Trophoblast cell (in vitro differentiated cells and primary cell): ENCODE measurements around the gene PAX5.

Experiments
- DNase-seq, 2 donors: peaks; one replicate each; pipeline ENCODE4 v3.0.0-alpha.2; 2016
- H2AFZ ChIP-seq: 2 replicates; pipeline ENCODE4 v1.6.1; 2013; ENCODE audit warnings: low read length, moderate library complexity, mild to moderate bottlenecking; ENCODE audit not compliant: insufficient read depth, poor library complexity
- H2AK5ac ChIP-seq: 2 replicates; pipeline ENCODE4 v1.6.1; 2013; ENCODE audit warnings: mild to moderate bottlenecking, low read length
- H2BK120ac ChIP-seq: 2 replicates; pipeline ENCODE4 v1.6.1; 2013; ENCODE audit warnings: low read length, mild to moderate bottlenecking, moderate library complexity; ENCODE audit not compliant: insufficient read depth, poor library complexity
- H2BK12ac ChIP-seq: 2 replicates; pipeline ENCODE4 v1.6.1; 2013; ENCODE audit warnings: mild to moderate bottlenecking, low read length, moderate library complexity
- H2BK5ac ChIP-seq: 2 replicates; pipeline ENCODE4 v1.6.1; 2013; ENCODE audit warnings: low read length, low read depth, moderate library complexity, mild to moderate bottlenecking; ENCODE audit not compliant: poor library complexity
- H3K14ac ChIP-seq: 2 replicates; pipeline ENCODE4 v1.6.1; 2013; ENCODE audit warnings: mild to moderate bottlenecking, low read length
- H3K18ac ChIP-seq: 2 replicates; pipeline ENCODE4 v1.6.1; 2013; ENCODE audit warnings: mild to moderate bottlenecking, low read length
- H3K23ac ChIP-seq: 2 replicates; pipeline ENCODE4 v1.6.1; 2013; ENCODE audit warnings: low read length
- H3K27ac ChIP-seq: 2 replicates; pipeline ENCODE4 v1.5.1; 2013; ENCODE audit warnings: low read depth, mild to moderate bottlenecking, inconsistent platforms, low read length, moderate library complexity
- H3K27me3 ChIP-seq: 2 replicates; pipeline ENCODE4 v1.6.1; 2013; ENCODE audit warnings: inconsistent platforms, mild to moderate bottlenecking, low read length, moderate library complexity; ENCODE audit not compliant: insufficient read depth
- H3K36me3 ChIP-seq, 2 experiments: 1 replicate in 1 of 2; 2 replicates in 1 of 2; pipeline ENCODE4 v1.6.1; 2013; ENCODE audit warnings: low read length in 2 of 2, mild to moderate bottlenecking in 2 of 2, moderate library complexity in 1 of 2; ENCODE audit not compliant: insufficient read depth in 2 of 2, control insufficient read depth in 1 of 2
- H3K4ac ChIP-seq: 2 replicates; pipeline ENCODE4 v1.6.1; 2013; ENCODE audit warnings: low read depth, mild to moderate bottlenecking, low read length, moderate library complexity
- H3K4me1 ChIP-seq, 2 experiments: 1 replicate in 1 of 2; 2 replicates in 1 of 2; pipeline ENCODE4 v1.6.1; 2013; ENCODE audit warnings: low read length in 2 of 2, mild to moderate bottlenecking in 2 of 2, moderate library complexity in 1 of 2; ENCODE audit not compliant: insufficient read depth in 2 of 2, control insufficient read depth in 1 of 2
- H3K4me2 ChIP-seq: 2 replicates; pipeline ENCODE4 v1.6.1; 2013; ENCODE audit warnings: inconsistent platforms, mild to moderate bottlenecking, low read length, moderate library complexity
- H3K4me3 ChIP-seq: 2 replicates; pipeline ENCODE4 v1.5.1; 2013; ENCODE audit warnings: mild to moderate bottlenecking, low read depth, low read length, inconsistent platforms
- H3K79me1 ChIP-seq: one replicate; pipeline ENCODE4 v1.6.1; 2013; ENCODE audit warnings: low read length
- H3K79me2 ChIP-seq: 2 replicates; pipeline ENCODE4 v1.6.1; 2013; ENCODE audit warnings: low read length, mild to moderate bottlenecking; ENCODE audit not compliant: control insufficient read depth, insufficient read depth, poor library complexity
- H3K9ac ChIP-seq: 2 replicates; pipeline ENCODE4 v1.6.1; 2013; ENCODE audit warnings: mild to moderate bottlenecking, low read length
- H3K9me3 ChIP-seq: 2 replicates; pipeline ENCODE4 v1.6.1; 2013; ENCODE audit warnings: low read depth, mild to moderate bottlenecking, control low read depth, inconsistent platforms, low read length; ENCODE audit not compliant: insufficient read depth
- H4K12ac ChIP-seq: 2 replicates; pipeline ENCODE4 v1.6.1; 2013; ENCODE audit warnings: low read depth, mild to moderate bottlenecking, low read length, moderate library complexity
- H4K8ac ChIP-seq: 2 replicates; pipeline ENCODE4 v1.6.1; 2013; ENCODE audit warnings: low read depth, mild to moderate bottlenecking, low read length, moderate library complexity
- H4K91ac ChIP-seq: one replicate; pipeline ENCODE4 v1.6.1; 2013; ENCODE audit warnings: low read depth, mild to moderate bottlenecking, low read length, moderate library complexity
- WGBS: extraction: QIAGEN DNeasy Blood & Tissue Kit; methylation state at CpG from one replicate; pipeline ENCODE4 v1.1.7; 2013; ENCODE audit warnings: missing lambda C conversion rate; ENCODE audit not compliant: insufficient read length, insufficient coverage; ENCODE audit errors: extremely low coverage; 5-methylcytosine and 5-hydroxymethylcytosine counted together

PAX5 gene

GRCh38 chr9:36828611-36829013 is 205.5 kb downstream of the PAX5 start:
- H3K4me2 ChIP-seq, result no peak overlapping the region
- H4K12ac ChIP-seq, result no peak overlapping the region
- H2AFZ ChIP-seq, result no peak overlapping the region
- H3K4me3 ChIP-seq, result no peak overlapping the region
- no peaks in the 10 kb centered on the region for H3K79me1 ChIP-seq
- no peak overlapping the region for H2AK5ac ChIP-seq
- no peak for DNase-seq
- peaks cover 3% of the 10 kb centered on the region for H3K9me3 ChIP-seq
- H3K4ac ChIP-seq, result no peak overlapping the region
- H3K27me3 ChIP-seq, result no peaks in the 10 kb centered on the region
- no peak overlapping the region for H3K23ac ChIP-seq
- no CpG with 5 or more reads among the region's 7 CpGs for WGBS
- no peaks in the 10 kb centered on the region for H3K79me2 ChIP-seq
- H2BK12ac ChIP-seq, result no peak overlapping the region
- H2BK5ac ChIP-seq, result no peak overlapping the region
- H4K91ac ChIP-seq, result no peak overlapping the region
- no peak overlapping the region for H3K9ac ChIP-seq
- no peak overlapping the region for H3K18ac ChIP-seq
- H3K27ac ChIP-seq, result no peak overlapping the region
- no peak overlapping the region for H2BK120ac ChIP-seq
- H3K14ac ChIP-seq, result no peak overlapping the region
- H3K36me3 ChIP-seq, result no peaks in the 10 kb centered on the region
- H3K4me1 ChIP-seq, result no peaks in the 10 kb centered on the region
- no peak overlapping the region for H4K8ac ChIP-seq

DNA sequence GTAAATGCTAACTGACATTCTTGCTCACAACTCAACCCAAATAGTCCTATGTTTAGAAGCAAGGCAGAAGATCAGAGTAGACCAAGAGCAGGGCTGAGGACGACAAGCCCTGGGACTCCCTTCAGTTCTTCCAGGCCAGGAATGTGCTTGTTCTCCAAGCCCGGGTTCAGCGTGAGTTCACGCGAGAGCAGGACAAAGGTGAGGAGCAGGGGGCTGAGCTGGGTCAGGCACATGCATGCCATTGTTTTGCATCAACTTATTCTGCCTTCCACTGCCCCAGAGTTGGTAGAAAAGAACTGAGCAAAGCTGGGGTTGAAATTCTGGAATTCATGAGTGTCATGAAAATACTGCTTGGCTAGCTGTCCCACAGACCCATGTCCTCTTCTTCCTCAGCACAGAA is 206.5 kb downstream of the PAX5 start:
- Histone ChIP-seq H3K9ac (no peak overlapping the region), H4K8ac (no peak overlapping the region), H4K12ac (no peak overlapping the region), H3K14ac (no peak overlapping the region), H4K91ac (no peak overlapping the region), H3K79me1 (no peaks in the 10 kb centered on the region), H3K27ac (no peak overlapping the region), H3K23ac (no peak overlapping the region), H3K18ac (no peak overlapping the region), H3K4me3 (no peak overlapping the region), H3K4ac (no peak overlapping the region), H2BK12ac (no peak overlapping the region), H3K36me3 (no peaks in the 10 kb centered on the region), H2AK5ac (no peak overlapping the region), H3K4me2 (no peak overlapping the region), H3K4me1 (no peaks in the 10 kb centered on the region), H2BK5ac (no peak overlapping the region), H2AFZ (no peak overlapping the region), H3K27me3 (no peaks in the 10 kb centered on the region), H3K9me3 (peaks cover 2% of the 10 kb centered on the region), H3K79me2 (no peaks in the 10 kb centered on the region), H2BK120ac (no peak overlapping the region)
- WGBS, result no CpG with 5 or more reads among the region's 5 CpGs
- no peak for DNase-seq

- no CpG with 5 or more reads among the region's 4 CpGs for WGBS
- Histone ChIP-seq H2BK12ac (no peak overlapping the region), H4K8ac (no peak overlapping the region), H2BK5ac (no peak overlapping the region), H4K91ac (no peak overlapping the region), H4K12ac (no peak overlapping the region), H3K18ac (no peak overlapping the region), H3K9me3 (peaks cover 2% of the 10 kb centered on the region), H3K4ac (no peak overlapping the region), H3K4me2 (no peak overlapping the region), H3K14ac (no peak overlapping the region), H3K27me3 (no peaks in the 10 kb centered on the region), H3K4me1 (no peaks in the 10 kb centered on the region), H3K27ac (no peak overlapping the region), H2BK120ac (no peak overlapping the region), H3K9ac (no peak overlapping the region), H3K4me3 (no peak overlapping the region), H3K23ac (no peak overlapping the region), H3K79me1 (no peaks in the 10 kb centered on the region), H3K36me3 (no peaks in the 10 kb centered on the region), H2AK5ac (no peak overlapping the region), H2AFZ (no peak overlapping the region), H3K79me2 (no peaks in the 10 kb centered on the region)
- DNase-seq, result no peak
These were observed 207.5 kb downstream of the PAX5 start for GRCh38 chr9:36826581-36826980.

GRCh38 chr9:36825179-36825578 is 208.9 kb downstream of the PAX5 start:
- Histone ChIP-seq H3K27me3 (no peaks in the 10 kb centered on the region), H2BK5ac (no peak overlapping the region), H3K4me3 (no peak overlapping the region), H4K91ac (no peak overlapping the region), H3K23ac (no peak overlapping the region), H4K8ac (no peak overlapping the region), H3K18ac (no peak overlapping the region), H3K4ac (no peak overlapping the region), H2AK5ac (no peak overlapping the region), H3K36me3 (no peaks in the 10 kb centered on the region), H3K27ac (no peak overlapping the region), H4K12ac (no peak overlapping the region), H2AFZ (no peak overlapping the region), H2BK120ac (no peak overlapping the region), H3K79me1 (no peaks in the 10 kb centered on the region), H3K9ac (no peak overlapping the region), H3K79me2 (no peaks in the 10 kb centered on the region), H3K14ac (no peak overlapping the region), H3K4me2 (no peak overlapping the region), H2BK12ac (no peak overlapping the region), H3K4me1 (no peaks in the 10 kb centered on the region), H3K9me3 (peaks cover 2% of the 10 kb centered on the region)
- DNase-seq, result no peak
- no CpG with 5 or more reads among the region's 8 CpGs for WGBS
